GM23338 (cell line): ENCODE results near the gene CD9.

Experiments
- CTCF ChIP-seq, 2 experiments: fragments of 200-600 bp in 1 of 2; sonication (generic) in 1 of 2; conservative IDR thresholded peaks; 2 replicates each; pipeline versions ENCODE4 v1.5.1 to v1.6.1; 2016 to 2017; ENCODE audit warnings: antibody characterized with exemption in 2 of 2, low read depth in 2 of 2, mild to moderate bottlenecking in 2 of 2, moderate library complexity in 1 of 2
- EZH2 ChIP-seq: fragments of 200-600 bp; sonication (generic); IDR thresholded peaks from one replicate; pipeline ENCODE4 v1.8.0; 2017; ENCODE audit warnings: antibody characterized with exemption, mild to moderate bottlenecking, low read depth; ENCODE audit not compliant: unreplicated experiment
- EZH2phosphoT487 ChIP-seq: fragments of 200-600 bp; sonication (generic); IDR thresholded peaks from one replicate; pipeline ENCODE4 v1.8.1; 2018; ENCODE audit warnings: antibody characterized with exemption; ENCODE audit not compliant: unreplicated experiment
- NANOG ChIP-seq: IDR thresholded peaks from 2 replicates; pipeline ENCODE4 v1.6.1; 2016; ENCODE audit warnings: antibody characterized with exemption, borderline replicate concordance
- REST ChIP-seq: IDR thresholded peaks from one replicate; pipeline ENCODE4 v1.6.1; 2018; ENCODE audit warnings: antibody characterized with exemption; ENCODE audit not compliant: unreplicated experiment
- STAT1 ChIP-seq: IDR thresholded peaks from one replicate; pipeline ENCODE4 v1.6.1; 2016; ENCODE audit warnings: antibody characterized with exemption; ENCODE audit not compliant: unreplicated experiment
- ZNF114 ChIP-seq: fragments of 250-450 bp; sonication (Bioruptor Pico); IDR thresholded peaks from 2 replicates; pipeline ENCODE4 v1.5.0; 2020; ENCODE audit warnings: mild to moderate bottlenecking, moderate library complexity

DNA sequence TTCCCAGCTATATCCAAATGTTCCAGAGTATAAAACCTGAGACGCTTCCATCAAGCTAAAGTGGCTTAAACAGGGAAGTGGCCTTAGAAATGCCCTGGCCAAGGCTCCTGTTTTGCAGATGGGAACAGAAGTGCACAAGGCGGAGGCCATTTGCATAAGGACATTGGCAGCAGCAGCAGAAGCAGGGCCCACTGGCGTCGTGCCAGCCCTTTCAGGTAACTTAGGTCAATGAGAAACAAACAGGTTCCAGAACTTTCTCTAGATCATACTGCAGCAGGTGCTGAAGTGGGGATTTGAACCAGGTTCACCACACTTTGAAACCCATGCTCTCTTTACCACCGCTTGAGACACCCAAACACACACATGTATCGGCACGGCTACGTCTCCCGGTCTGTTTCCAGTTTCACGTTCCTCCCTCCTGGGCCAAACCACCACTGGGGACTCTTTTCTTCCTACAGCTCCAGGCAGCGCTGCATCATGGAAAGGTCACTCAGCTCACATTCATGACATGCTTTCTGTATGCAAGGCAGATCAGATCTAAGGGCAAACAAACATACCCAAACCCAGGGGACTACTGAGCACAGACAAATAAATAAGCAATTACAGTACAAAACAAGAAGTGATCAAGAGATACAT, 64.3 kb downstream of the CD9 start:
- TF ChIP-seq CTCF (conservative IDR thresholded peaks at IDR 0.05; ENCODE audit: low read depth in 2 of 2): no peak
- TF ChIP-seq REST: no peak
- TF ChIP-seq STAT1: no peak
- TF ChIP-seq EZH2: no peak
- TF ChIP-seq EZH2phosphoT487: no peak
- TF ChIP-seq NANOG: no peak
- TF ChIP-seq ZNF114: no peak
